IMR-90 (cell line): Measurements from ENCODE around the gene CARM1. TPM values are rescaled to one million over a fixed set of nuclear protein-coding genes. Genes with fewer than 3 reads are reported as not detected.

Source experiments
- ATAC-seq: fragments of 200-7000 bp; cut with Tn5 transposase; 2 replicates; pipeline ENCODE4 v1.9.1; 2020; ENCODE audit warnings: low read depth, mild to moderate bottlenecking, moderate library complexity
- BruUV-seq: library from RNA; stranded (reverse); fragments of 400-500 nt; replicated peaks from 2 replicates; lab custom pipeline; 2021; lab: Mats Ljungman, UMichigan
- CTCF ChIA-PET: fragments of 300-600 bp; formaldehyde crosslinking; extraction: SDS; loops from one replicate; lab custom pipeline; 2021; ENCODE audit warnings: antibody characterized with exemption; lab: Yijun Ruan, JAX
- POLR2A ChIA-PET: fragments of 300-600 bp; sonication (Branson Sonifier 250); formaldehyde crosslinking; loops from one replicate; lab custom pipeline; 2022; ENCODE audit warnings: antibody characterized with exemption; ENCODE audit not compliant: unreplicated experiment; lab: Charles Lee
- DNase-seq: peaks from one replicate; pipeline ENCODE4 v3.0.0; 2013
- H2AFZ ChIP-seq: replicated peaks from 2 replicates; pipeline ENCODE3; 2013; ENCODE audit warnings: low read length, mild to moderate bottlenecking; ENCODE audit not compliant: poor library complexity
- H2AK5ac ChIP-seq: 2 replicates; pipeline ENCODE4 v1.6.1; 2013; ENCODE audit warnings: low read depth, low read length, inconsistent platforms
- H2AK9ac ChIP-seq: replicated peaks from 2 replicates; pipeline ENCODE3; 2013; ENCODE audit warnings: mild to moderate bottlenecking, low read depth, low read length, moderate library complexity; ENCODE audit not compliant: poor library complexity
- H2BK120ac ChIP-seq: 2 replicates; pipeline ENCODE4 v1.6.1; 2013; ENCODE audit warnings: low read depth, low read length, inconsistent platforms
- H2BK15ac ChIP-seq: 3 replicates; pipeline ENCODE4 v1.6.1; 2013; ENCODE audit warnings: low read depth, low read length, inconsistent platforms
- H2BK20ac ChIP-seq: 2 replicates; pipeline ENCODE4 v1.6.1; 2013; ENCODE audit warnings: low read depth, mild to moderate bottlenecking, inconsistent platforms, low read length, moderate library complexity
- H2BK5ac ChIP-seq: 2 replicates; pipeline ENCODE4 v1.6.1; 2013; ENCODE audit warnings: mild to moderate bottlenecking, low read depth, low read length, inconsistent platforms; ENCODE audit not compliant: poor library complexity, severe bottlenecking
- H3K14ac ChIP-seq: replicated peaks from 2 replicates; pipeline ENCODE4 v1.6.1; 2013; ENCODE audit warnings: low read depth, low read length, inconsistent platforms
- H3K18ac ChIP-seq: 2 replicates; pipeline ENCODE4 v1.6.1; 2013; ENCODE audit warnings: low read depth, low read length, control low read depth
- H3K23ac ChIP-seq: 2 replicates; pipeline ENCODE4 v1.6.1; 2013; ENCODE audit warnings: low read depth, low read length, inconsistent platforms
- H3K27ac ChIP-seq: 2 replicates; pipeline ENCODE4 v1.5.1; 2013; ENCODE audit warnings: mild to moderate bottlenecking, control low read depth, low read length; ENCODE audit not compliant: insufficient read depth
- H3K27me3 ChIP-seq: 2 replicates; pipeline ENCODE4 v1.6.1; 2013; ENCODE audit warnings: low read length; ENCODE audit not compliant: control insufficient read depth, insufficient read depth
- H3K36me3 ChIP-seq: 2 replicates; pipeline ENCODE4 v1.6.1; 2013; ENCODE audit warnings: low read length, mixed read lengths; ENCODE audit not compliant: control insufficient read depth, insufficient read depth
- H3K4ac ChIP-seq: 2 replicates; pipeline ENCODE4 v1.6.1; 2013; ENCODE audit warnings: low read depth, low read length, inconsistent platforms
- H3K4me1 ChIP-seq: 2 replicates; pipeline ENCODE4 v1.6.1; 2013; ENCODE audit warnings: low read length, mixed read lengths; ENCODE audit not compliant: control insufficient read depth, insufficient read depth
- H3K4me2 ChIP-seq: 2 replicates; pipeline ENCODE4 v1.6.1; 2013; ENCODE audit warnings: low read depth, mild to moderate bottlenecking, control low read depth, low read length, moderate library complexity
- H3K4me3 ChIP-seq: 2 replicates; pipeline ENCODE4 v1.5.1; 2013; ENCODE audit warnings: low read depth, mild to moderate bottlenecking, control low read depth, low read length, moderate library complexity; ENCODE audit not compliant: insufficient read depth
- H3K56ac ChIP-seq: 2 replicates; pipeline ENCODE4 v1.6.1; 2013; ENCODE audit warnings: low read length, inconsistent platforms; ENCODE audit not compliant: insufficient read depth; ENCODE audit errors: extremely low read depth
- H3K79me1 ChIP-seq, 2 experiments: 2 replicates each; pipeline ENCODE4 v1.6.1; 2013; ENCODE audit warnings: low read length in 2 of 2, inconsistent platforms in 1 of 2, low read depth in 1 of 2
- H3K9ac ChIP-seq: 2 replicates; pipeline ENCODE4 v1.6.1; 2013; ENCODE audit warnings: low read depth, low read length, control low read depth
- H3K9me1 ChIP-seq: 2 replicates; pipeline ENCODE4 v1.6.1; 2013; ENCODE audit warnings: low read length, inconsistent platforms; ENCODE audit not compliant: insufficient read depth
- H3K9me3 ChIP-seq: 2 replicates; pipeline ENCODE4 v1.6.1; 2013; ENCODE audit warnings: low read length; ENCODE audit not compliant: control insufficient read depth, insufficient read depth
- H4K20me1 ChIP-seq: 2 replicates; pipeline ENCODE4 v1.6.1; 2013; ENCODE audit warnings: low read length, inconsistent platforms; ENCODE audit not compliant: insufficient read depth
- H4K5ac ChIP-seq: 2 replicates; pipeline ENCODE4 v1.6.1; 2013; ENCODE audit warnings: mild to moderate bottlenecking, low read depth, low read length, control low read depth
- H4K8ac ChIP-seq, 2 experiments: 2 replicates each; pipeline ENCODE4 v1.6.1; 2013; ENCODE audit warnings: low read depth in 2 of 2, low read length in 2 of 2, control low read depth in 1 of 2, inconsistent platforms in 1 of 2
- H4K91ac ChIP-seq: 2 replicates; pipeline ENCODE4 v1.6.1; 2013; ENCODE audit warnings: low read depth, low read length, inconsistent platforms; ENCODE audit not compliant: insufficient read depth
- BHLHE40 ChIP-seq: fragments of 150-350 bp; IDR thresholded peaks from 2 replicates; pipeline ENCODE4 v1.6.1; 2016; ENCODE audit warnings: mild to moderate bottlenecking, low read depth, low read length
- CEBPB ChIP-seq: IDR thresholded peaks from 2 replicates; pipeline ENCODE4 v1.6.1; 2012; ENCODE audit warnings: low read depth, low read length, improper control_type of control experiment
- CHD1 ChIP-seq: IDR thresholded peaks from 2 replicates; pipeline ENCODE4 v1.6.1; 2012; ENCODE audit warnings: low read depth, low read length, improper control_type of control experiment
- FOS ChIP-seq: fragments of 150-350 bp; IDR thresholded peaks from 2 replicates; pipeline ENCODE4 v1.6.1; 2016; ENCODE audit warnings: low read depth, low read length
- MAFK ChIP-seq: IDR thresholded peaks from 2 replicates; pipeline ENCODE4 v1.6.1; 2012; ENCODE audit warnings: low read depth, low read length, improper control_type of control experiment
- MAZ ChIP-seq: IDR thresholded peaks from 2 replicates; pipeline ENCODE4 v1.6.1; 2012; ENCODE audit warnings: low read depth, mild to moderate bottlenecking, low read length, improper control_type of control experiment, moderate library complexity, borderline replicate concordance
- MXI1 ChIP-seq: IDR thresholded peaks from 2 replicates; pipeline ENCODE4 v1.6.1; 2012; ENCODE audit warnings: low read depth, mild to moderate bottlenecking, low read length, moderate library complexity, borderline replicate concordance
- NFE2L2 ChIP-seq: fragments of 150-350 bp; IDR thresholded peaks from 2 replicates; pipeline ENCODE4 v1.6.1; 2016; ENCODE audit warnings: low read depth, mild to moderate bottlenecking, low read length
- POLR2A ChIP-seq: IDR thresholded peaks from 2 replicates; pipeline ENCODE4 v1.6.1; 2012; ENCODE audit warnings: mild to moderate bottlenecking, low read depth, low read length
- RAD21 ChIP-seq: IDR thresholded peaks from 2 replicates; pipeline ENCODE4 v1.6.1; 2012; ENCODE audit warnings: low read length, improper control_type of control experiment
- RCOR1 ChIP-seq: IDR thresholded peaks from 2 replicates; pipeline ENCODE4 v1.6.1; 2012; ENCODE audit warnings: mild to moderate bottlenecking, low read length, improper control_type of control experiment; ENCODE audit not compliant: insufficient replicate concordance
- RFX5 ChIP-seq: IDR thresholded peaks from 2 replicates; pipeline ENCODE4 v1.8.0; 2012; ENCODE audit warnings: low read depth, mild to moderate bottlenecking, low read length, moderate library complexity
- SMC3 ChIP-seq: fragments of 150-350 bp; IDR thresholded peaks from 2 replicates; pipeline ENCODE4 v1.6.1; 2016; ENCODE audit warnings: low read depth, mild to moderate bottlenecking, antibody characterized with exemption, low read length, moderate library complexity
- WGBS, 2 experiments: methylation state at CpG; one replicate each; pipeline versions ENCODE4 v1.1.5 to v1.1.7; 2013; ENCODE audit warnings: missing lambda C conversion rate in 2 of 2; ENCODE audit not compliant: insufficient read length in 1 of 2; ENCODE audit errors: extremely low coverage in 2 of 2; 5-methylcytosine and 5-hydroxymethylcytosine counted together
- dilution Hi-C: fragments of 300-500 bp; cut with HindIII; formaldehyde crosslinking; loops from one replicate; pipeline ENCODE4 v1.14.3; 2018; ENCODE audit warnings: low sequenced_read_pairs; ENCODE audit not compliant: unreplicated experiment
- in situ Hi-C: fragments of 300-500 bp; cut with MboI; formaldehyde crosslinking; loops from 3 replicates; pipeline ENCODE4 v1.14.3; 2019; ENCODE audit warnings: low sequenced_read_pairs, inconsistent platforms, mixed read lengths
- intact Hi-C: fragments of 100-400 bp; cut with micrococcal nuclease; formaldehyde crosslinking; loops from 2 replicates; pipeline ENCODE4 v1.10.0; 2022
- polyA plus RNA-seq, 3 experiments: library from polyadenylated mRNA; depleted of rRNA; stranded (reverse); fragments of >200 nt; gene quantifications; 2 replicates each; pipeline ENCODE4 v1.2.3, GENCODE V29; 2012; ENCODE audit warnings: low replicate concordance in 1 of 3
- total RNA-seq: library from RNA; depleted of rRNA; stranded (reverse); fragments of >200 nt; gene quantifications from 2 replicates; pipeline ENCODE4 v1.2.3, GENCODE V29; 2012
- TF ChIP-seq, protein P1 (sequence below): conservative IDR thresholded peaks from 2 replicates; pipeline ENCODE4 v1.5.1; 2012; ENCODE audit warnings: mild to moderate bottlenecking, low read depth, low read length, improper control_type of control experiment
- TF ChIP-seq, protein P2 (sequence below): fragments of 150-350 bp; IDR thresholded peaks from 2 replicates; pipeline ENCODE4 v1.6.1; 2016; ENCODE audit warnings: low read depth, mild to moderate bottlenecking, low read length, moderate library complexity, borderline replicate concordance
- TF ChIP-seq, protein P3 (sequence below): fragments of 150-350 bp; IDR thresholded peaks from 2 replicates; pipeline ENCODE4 v1.6.1; 2017; ENCODE audit warnings: mild to moderate bottlenecking, antibody characterized with exemption, low read length, low read depth

CARM1 gene
- total and polyA plus RNA-seq, 2 of the 4 experiments (the other 2 are of a cell fraction), result 20.3 to 67.1 TPM

DNA sequence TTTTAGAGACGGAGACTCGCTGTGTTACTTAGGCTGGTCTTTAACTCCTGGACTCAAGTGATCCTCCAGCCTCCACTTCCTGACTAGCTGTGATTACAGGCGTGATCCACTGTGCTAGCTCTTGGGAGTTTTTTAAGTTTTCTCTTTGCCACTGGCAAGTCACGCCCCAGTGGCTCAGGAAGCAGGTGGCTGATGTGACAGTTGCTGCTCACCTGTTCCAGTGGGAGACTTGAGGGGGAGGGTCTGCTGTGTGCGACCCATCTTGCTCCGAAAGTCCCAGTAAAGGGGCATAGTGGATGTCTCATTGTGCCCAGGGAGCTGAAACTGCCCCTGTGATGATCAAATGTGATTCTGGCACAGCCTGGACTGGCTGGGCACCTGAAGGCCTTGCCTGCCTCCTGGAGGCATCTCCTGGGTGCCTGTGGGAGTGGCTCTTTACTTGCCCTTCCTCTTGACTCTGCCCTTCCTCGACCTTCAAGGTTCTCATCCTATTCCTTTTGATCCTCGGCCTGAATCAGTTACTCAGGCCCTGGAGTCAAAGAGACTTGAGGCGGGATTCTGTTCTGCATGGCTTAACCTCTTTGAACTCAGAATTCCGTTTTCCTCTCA lies 97.3 kb downstream of the CARM1 start:
- DNase-seq (no peak), ATAC-seq (no peak)
- no peak overlapping the region for H3K4me3 ChIP-seq
- no peak overlapping the region for H2AK9ac ChIP-seq
- H2AK5ac ChIP-seq, result no peak overlapping the region
- H4K8ac ChIP-seq, result no peak overlapping the region
- no peak overlapping the region for H3K27ac ChIP-seq
- no peak overlapping the region for H3K4me2 ChIP-seq
- CTCF ChIA-PET, result no interaction called here
- H3K14ac ChIP-seq, result no peak overlapping the region
- H3K79me1 ChIP-seq, result peaks cover 0 to 50% of the 10 kb centered on the region in 2 experiments; a peak in 3 of 4 replicates
- H4K5ac ChIP-seq, result no peak overlapping the region
- no peak for TF ChIP-seq CEBPB
- no peak for TF ChIP-seq RAD21
- TF ChIP-seq RCOR1, result no peak
- no peak for TF ChIP-seq SMC3
- TF ChIP-seq RFX5, result no peak
- TF ChIP-seq POLR2A, result no peak
- no peak for TF ChIP-seq MXI1
- TF ChIP-seq NFE2L2, result no peak
- no peak for TF ChIP-seq BHLHE40
- TF ChIP-seq, protein P1, sequence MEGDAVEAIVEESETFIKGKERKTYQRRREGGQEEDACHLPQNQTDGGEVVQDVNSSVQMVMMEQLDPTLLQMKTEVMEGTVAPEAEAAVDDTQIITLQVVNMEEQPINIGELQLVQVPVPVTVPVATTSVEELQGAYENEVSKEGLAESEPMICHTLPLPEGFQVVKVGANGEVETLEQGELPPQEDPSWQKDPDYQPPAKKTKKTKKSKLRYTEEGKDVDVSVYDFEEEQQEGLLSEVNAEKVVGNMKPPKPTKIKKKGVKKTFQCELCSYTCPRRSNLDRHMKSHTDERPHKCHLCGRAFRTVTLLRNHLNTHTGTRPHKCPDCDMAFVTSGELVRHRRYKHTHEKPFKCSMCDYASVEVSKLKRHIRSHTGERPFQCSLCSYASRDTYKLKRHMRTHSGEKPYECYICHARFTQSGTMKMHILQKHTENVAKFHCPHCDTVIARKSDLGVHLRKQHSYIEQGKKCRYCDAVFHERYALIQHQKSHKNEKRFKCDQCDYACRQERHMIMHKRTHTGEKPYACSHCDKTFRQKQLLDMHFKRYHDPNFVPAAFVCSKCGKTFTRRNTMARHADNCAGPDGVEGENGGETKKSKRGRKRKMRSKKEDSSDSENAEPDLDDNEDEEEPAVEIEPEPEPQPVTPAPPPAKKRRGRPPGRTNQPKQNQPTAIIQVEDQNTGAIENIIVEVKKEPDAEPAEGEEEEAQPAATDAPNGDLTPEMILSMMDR, result no peak
- TF ChIP-seq, protein P2, sequence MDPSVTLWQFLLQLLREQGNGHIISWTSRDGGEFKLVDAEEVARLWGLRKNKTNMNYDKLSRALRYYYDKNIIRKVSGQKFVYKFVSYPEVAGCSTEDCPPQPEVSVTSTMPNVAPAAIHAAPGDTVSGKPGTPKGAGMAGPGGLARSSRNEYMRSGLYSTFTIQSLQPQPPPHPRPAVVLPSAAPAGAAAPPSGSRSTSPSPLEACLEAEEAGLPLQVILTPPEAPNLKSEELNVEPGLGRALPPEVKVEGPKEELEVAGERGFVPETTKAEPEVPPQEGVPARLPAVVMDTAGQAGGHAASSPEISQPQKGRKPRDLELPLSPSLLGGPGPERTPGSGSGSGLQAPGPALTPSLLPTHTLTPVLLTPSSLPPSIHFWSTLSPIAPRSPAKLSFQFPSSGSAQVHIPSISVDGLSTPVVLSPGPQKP, result no peak
- TF ChIP-seq, protein P3, sequence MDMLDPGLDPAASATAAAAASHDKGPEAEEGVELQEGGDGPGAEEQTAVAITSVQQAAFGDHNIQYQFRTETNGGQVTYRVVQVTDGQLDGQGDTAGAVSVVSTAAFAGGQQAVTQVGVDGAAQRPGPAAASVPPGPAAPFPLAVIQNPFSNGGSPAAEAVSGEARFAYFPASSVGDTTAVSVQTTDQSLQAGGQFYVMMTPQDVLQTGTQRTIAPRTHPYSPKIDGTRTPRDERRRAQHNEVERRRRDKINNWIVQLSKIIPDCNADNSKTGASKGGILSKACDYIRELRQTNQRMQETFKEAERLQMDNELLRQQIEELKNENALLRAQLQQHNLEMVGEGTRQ, result no peak
- no peak for TF ChIP-seq MAFK
- no peak for TF ChIP-seq MAZ
- no peak for TF ChIP-seq CHD1
- no peak for TF ChIP-seq FOS
- no peak overlapping the region for H3K23ac ChIP-seq
- no TSS peak for BruUV-seq
- peaks cover 2% of the 10 kb centered on the region; the same call in 1 of the 2 replicates for H3K4me1 ChIP-seq
- no peak overlapping the region for H3K9ac ChIP-seq
- no peak overlapping the region for H3K4ac ChIP-seq
- no peak overlapping the region for H4K91ac ChIP-seq
- 73% methylated on average over 3 of the region's 10 CpGs; no CpG with 5 or more reads in 1 of the 2 experiments for WGBS, 2 experiments
- no peak overlapping the region for H2BK20ac ChIP-seq
- H4K20me1 ChIP-seq, result peaks cover 85% of the 10 kb centered on the region
- H3K9me3 ChIP-seq, result no peaks in the 10 kb centered on the region
- no peak overlapping the region for H2BK120ac ChIP-seq
- intact Hi-C loops (no loop called here), dilution Hi-C loops (no loop called here), in situ Hi-C loops (no loop called here)
- peaks cover 19% of the 10 kb centered on the region for H3K9me1 ChIP-seq
- no peaks in the 10 kb centered on the region for H3K27me3 ChIP-seq
- H3K18ac ChIP-seq, result no peak overlapping the region
- POLR2A ChIA-PET, result no interaction called here
- peaks cover 2% of the 10 kb centered on the region; the same call in 1 of the 2 replicates for H3K36me3 ChIP-seq
- no peak overlapping the region for H3K56ac ChIP-seq
- H2BK5ac ChIP-seq, result no peak overlapping the region
- H2BK15ac ChIP-seq, result no peak overlapping the region
- no peak overlapping the region for H2AFZ ChIP-seq
